ENCODE data around the gene ADCY9.

DNA sequence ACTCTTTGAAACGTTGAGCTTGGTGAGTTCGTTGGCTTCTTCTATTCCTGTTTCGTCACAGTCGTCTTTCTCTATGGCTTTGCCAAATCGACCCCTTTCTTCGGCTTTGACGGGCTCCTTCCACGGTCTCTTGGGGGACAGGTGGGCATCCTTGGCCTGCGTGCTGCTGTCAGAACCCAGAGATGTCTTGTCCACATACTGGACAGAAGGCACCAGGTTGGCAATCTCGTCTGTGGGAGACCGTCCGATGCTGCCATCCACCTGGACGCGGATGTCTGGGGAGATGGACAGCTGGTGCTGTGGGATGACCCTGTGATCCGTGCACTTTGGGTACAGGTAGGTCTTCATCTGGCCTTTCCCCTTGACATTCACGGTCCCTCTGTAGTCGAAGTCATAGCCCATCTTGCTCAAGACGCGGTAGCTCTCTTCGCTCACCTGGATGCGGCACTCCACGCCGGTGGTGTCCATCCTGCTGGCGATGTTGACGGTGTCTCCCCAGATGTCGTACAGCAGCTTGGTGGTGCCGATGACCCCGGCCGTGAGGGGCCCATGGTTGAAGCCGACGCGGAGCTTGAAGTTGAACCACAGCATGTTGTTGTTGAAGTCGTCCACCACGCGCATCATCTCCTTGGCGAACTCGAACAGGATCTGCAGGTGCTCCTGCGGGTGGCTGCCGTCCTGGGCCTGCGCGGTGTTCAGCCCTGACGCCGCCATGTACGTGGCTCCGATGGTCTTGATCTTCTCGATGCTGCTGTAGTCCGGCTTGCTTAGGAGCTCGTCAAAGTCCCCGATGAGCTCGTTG, 150.3 kb downstream of the ADCY9 start:
- TF ChIP-seq, protein P1, sequence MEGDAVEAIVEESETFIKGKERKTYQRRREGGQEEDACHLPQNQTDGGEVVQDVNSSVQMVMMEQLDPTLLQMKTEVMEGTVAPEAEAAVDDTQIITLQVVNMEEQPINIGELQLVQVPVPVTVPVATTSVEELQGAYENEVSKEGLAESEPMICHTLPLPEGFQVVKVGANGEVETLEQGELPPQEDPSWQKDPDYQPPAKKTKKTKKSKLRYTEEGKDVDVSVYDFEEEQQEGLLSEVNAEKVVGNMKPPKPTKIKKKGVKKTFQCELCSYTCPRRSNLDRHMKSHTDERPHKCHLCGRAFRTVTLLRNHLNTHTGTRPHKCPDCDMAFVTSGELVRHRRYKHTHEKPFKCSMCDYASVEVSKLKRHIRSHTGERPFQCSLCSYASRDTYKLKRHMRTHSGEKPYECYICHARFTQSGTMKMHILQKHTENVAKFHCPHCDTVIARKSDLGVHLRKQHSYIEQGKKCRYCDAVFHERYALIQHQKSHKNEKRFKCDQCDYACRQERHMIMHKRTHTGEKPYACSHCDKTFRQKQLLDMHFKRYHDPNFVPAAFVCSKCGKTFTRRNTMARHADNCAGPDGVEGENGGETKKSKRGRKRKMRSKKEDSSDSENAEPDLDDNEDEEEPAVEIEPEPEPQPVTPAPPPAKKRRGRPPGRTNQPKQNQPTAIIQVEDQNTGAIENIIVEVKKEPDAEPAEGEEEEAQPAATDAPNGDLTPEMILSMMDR (IDR thresholded peaks at IDR 0.05), result no peak
- TF ChIP-seq POLR2A (IDR thresholded peaks at IDR 0.05), result no peak

All from lower leg skin (tissue), 3 donors.